Measurements from ENCODE around the gene SLC25A45.

- no peak for TF ChIP-seq CTCF (IDR thresholded peaks at IDR 0.05)
- no peak for TF ChIP-seq POLR2A (IDR thresholded peaks at IDR 0.05; ENCODE audit: low read depth)
These were observed 42.0 kb upstream of the SLC25A45 start for GRCh38 chr11:65424205-65425104.
